GM15510 (cell line): Measurements from ENCODE around the gene HERC3.
A peak's percentile ranks its signal among the peaks of the same experiment; 100 is the strongest.

Source experiments
- POLR2A ChIP-seq: IDR thresholded peaks from 3 replicates; pipeline ENCODE4 v1.6.1; 2011; ENCODE audit warnings: borderline replicate concordance; ENCODE audit not compliant: insufficient read length; ENCODE audit errors: extremely low read depth

HERC3 gene

DNA sequence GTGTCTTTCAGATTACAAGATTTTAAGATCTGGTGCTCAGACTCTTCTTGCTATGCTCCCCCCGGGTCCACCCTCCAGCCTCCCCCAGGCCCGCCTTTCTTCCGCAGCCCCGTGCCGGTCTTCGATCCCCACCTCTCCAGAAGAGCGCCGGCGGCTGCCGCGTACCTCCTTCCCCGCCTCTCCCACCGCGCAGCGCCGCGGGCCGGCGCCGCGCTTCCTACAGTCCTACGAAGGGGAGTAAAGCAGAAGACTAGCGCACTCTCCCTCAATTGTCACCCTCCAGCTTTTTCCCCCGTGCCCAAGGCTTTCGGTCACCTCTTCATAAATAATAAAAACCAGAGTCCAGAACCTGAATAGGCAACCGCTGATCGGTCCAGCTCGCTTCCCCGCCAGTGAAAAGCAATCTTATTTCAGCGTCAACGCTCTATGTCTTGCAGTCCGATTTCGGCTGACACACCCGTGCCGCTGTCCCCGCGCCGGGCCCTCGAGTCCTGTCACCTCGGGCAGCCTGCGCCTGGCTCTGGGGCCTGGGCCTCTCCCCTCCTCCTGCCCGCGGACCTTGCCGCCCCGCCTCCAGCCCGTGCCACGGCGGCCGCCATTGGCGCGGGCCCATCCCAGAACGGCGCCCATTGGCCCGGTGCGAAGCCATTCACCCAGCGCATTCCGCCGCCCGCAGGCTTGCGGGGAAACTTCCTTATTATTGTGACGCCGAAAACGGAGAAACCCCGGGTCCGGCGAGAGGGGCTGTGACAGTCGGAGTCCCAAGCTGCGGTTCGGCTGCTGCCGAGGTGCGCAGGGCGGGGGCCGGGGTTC is at the start of gene HERC3:
HERC3 (plus strand) TSS at position 694 of the 813 bp plus-strand sequence. CDS start 13,344 bp downstream, outside the sequence.
- TF ChIP-seq POLR2A = no peak

DNA sequence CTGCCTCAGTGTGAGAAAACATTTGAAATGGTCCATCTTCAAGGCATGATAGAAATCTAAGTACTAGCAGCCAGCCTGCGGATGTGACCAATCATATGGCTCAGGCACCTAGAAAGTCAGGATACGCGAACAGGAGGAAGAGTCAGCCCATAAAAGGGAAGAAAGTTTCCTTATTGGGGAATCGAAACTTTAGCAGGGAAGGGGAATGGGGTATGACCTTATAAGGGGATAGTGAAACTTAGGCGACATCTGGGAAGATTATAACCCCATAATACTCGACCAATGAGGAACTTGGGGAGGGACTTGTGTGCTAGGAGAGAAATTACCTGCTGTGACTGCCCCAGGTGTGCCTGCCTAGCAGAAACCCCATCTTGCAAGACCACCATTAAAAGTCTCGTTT is 42.5 kb upstream of the HERC3 start:
- TF ChIP-seq POLR2A = no peak

DNA sequence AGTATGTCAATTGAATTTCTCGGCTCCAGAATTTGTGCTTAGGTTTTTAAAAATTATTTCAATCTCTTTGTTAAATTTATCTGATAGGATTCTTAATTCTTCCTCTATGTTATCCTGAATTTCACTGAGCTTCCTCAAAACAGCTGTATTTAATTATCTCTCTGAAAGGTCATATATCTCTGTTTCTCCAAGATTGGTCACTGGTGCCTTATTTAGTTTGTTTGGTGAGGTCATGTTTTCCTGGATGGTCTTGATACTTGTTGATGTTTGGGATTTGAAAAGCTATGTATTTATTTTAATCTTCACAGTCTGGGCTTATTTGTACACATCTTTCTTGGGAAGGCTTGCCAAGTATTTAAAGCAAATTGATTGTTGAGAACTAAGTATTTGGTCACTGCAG is 24.7 kb upstream of the HERC3 start:
- TF ChIP-seq POLR2A = no peak

GRCh38 chr4:88570001-88570400 is 22.3 kb upstream of the HERC3 start:
- no peak for TF ChIP-seq POLR2A

GRCh38 chr4:88573276-88573980 is 18.9 kb upstream of the HERC3 start:
- no peak for TF ChIP-seq POLR2A

DNA sequence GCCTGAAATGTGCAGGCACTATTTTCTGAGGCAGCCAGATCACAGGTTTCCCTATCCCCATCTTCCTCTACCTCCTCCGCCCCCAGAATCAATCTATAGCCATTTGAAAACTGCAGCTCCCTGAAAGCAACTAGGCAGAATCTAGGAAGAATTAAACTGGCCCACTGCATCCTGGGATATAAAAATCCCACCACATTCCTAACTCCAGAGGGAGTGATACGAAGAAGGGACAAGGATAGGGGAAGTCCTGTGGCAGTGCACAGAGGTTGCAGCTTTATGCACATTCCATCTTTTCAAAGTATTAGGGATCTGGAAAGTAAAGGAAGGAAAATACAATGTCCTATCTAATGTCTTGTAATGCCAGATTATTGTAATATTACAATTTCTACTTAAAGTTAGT is 18.3 kb upstream of the HERC3 start:
- no peak for TF ChIP-seq POLR2A

GRCh38 chr4:88575186-88575585 is 17.1 kb upstream of the HERC3 start:
- TF ChIP-seq POLR2A = no peak

- no peak for TF ChIP-seq POLR2A
These were observed 9.8 kb upstream of the HERC3 start for GRCh38 chr4:88582493-88582892.

GRCh38 chr4:88583631-88584470 is 8.4 kb upstream of the HERC3 start:
- no peak for TF ChIP-seq POLR2A

- no peak for TF ChIP-seq POLR2A
These were observed 7.8 kb upstream of the HERC3 start for GRCh38 chr4:88584471-88584900.

DNA sequence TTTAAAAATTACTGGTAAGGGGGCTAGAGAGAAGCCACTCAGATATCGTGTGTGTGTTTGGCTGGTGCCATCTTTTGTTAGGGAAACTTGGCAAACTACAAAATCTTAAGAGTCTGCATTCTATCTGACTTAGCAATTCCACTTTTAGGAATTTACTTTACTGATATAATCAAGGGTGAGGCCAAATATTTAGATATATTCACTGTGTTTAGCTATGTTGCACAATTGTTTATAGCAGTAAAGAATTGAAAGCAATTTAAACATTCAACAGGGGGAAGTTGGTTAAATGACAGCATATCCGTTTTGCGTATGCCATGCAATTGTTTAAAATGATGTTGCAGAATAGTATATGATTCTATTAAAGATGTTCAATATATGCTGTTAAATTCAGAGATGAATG is 6.4 kb upstream of the HERC3 start:
- no peak for TF ChIP-seq POLR2A

GRCh38 chr4:88587306-88587705 is 5.0 kb upstream of the HERC3 start:
- no peak for TF ChIP-seq POLR2A

- peak; percentile 46 for TF ChIP-seq POLR2A
These were observed 544 bp downstream of the HERC3 start for GRCh38 chr4:88592600-88593448.
